ENCODE measurements around the gene FHIT.

DNA sequence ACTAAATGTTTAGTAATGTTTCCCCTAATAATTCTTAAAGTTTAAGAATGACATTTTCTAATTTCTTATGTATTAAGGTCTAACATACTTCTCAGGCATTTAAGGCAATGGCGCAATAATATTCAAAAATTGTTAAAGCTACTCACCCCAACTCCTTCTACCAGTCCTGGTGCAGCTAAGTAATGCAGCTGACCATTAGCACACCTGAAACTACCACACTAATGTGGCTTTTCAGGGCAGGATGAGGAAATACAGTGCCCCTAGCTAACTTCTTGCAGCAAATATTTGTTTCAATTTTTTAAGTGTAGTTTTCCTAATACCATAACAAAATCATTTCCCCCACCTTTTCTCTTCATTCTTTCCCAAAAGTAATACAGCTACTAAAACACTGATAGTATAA is 827.7 kb downstream of the FHIT start:
- TF ChIP-seq CTCF (IDR thresholded peaks at IDR 0.05) (no peak), POLR2A (IDR thresholded peaks at IDR 0.05) (no peak)

All from ovary (tissue), 3 donors.